ENCODE measurements around the gene CCDC190.

GRCh38 chr1:162838863-162839262, 22.1 kb downstream of the CCDC190 start:
- TF ChIP-seq CTCF (IDR thresholded peaks at IDR 0.05; ENCODE audit: insufficient read depth, low read length, poor library complexity, severe bottlenecking): no peak
- no peak for TF ChIP-seq EZH2phosphoT487 (conservative IDR thresholded peaks at IDR 0.05; ENCODE audit: low read length)

Data from SU-DHL-6 (cell line).